Iris pigment epithelial cell (primary cell): ENCODE data around the gene SFT2D2.

Source experiments
- DNase-seq: peaks from one replicate; pipeline ENCODE4 v3.0.0-alpha.2; 2011; ENCODE audit warnings: low read depth

SFT2D2 gene

DNA sequence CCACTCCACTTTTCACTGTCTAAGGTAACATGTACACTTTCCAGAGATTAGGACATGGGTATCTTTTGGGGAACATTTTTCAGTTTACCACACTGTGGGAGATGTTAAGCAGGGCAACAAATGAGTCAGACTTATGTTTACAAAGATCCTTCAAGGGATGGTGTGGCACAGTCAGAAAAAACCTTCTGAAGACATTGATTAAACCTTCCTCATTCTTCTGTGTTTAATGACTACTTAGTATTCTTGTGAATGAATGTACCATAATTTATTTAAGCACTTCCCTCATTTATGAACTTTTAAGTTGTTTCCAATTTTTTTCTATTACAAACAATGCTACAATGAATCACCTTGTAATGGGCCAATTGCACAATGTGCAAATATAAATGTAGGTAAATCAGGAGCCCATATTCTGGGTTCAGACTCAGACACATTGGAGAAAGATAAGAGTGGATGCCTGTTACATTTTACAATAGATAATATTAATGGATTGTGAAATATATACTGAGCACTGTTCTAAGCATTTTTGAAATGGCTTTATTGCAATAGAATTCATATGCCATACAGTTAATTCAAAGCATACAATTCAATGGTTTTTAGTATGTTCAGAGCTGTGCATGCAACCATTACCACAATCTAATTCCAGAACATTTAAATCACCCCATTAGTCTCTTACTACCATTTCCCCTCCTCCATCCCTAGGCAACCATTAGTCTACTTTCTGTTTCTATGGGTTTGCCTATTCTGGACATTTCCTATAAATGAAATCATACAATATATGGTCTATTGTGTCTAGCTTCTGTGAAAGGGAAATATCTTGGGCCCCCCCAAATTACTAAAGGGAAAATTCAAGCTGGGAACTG lies 1.9 kb upstream of the SFT2D2 start:
- no peak for DNase-seq

DNA sequence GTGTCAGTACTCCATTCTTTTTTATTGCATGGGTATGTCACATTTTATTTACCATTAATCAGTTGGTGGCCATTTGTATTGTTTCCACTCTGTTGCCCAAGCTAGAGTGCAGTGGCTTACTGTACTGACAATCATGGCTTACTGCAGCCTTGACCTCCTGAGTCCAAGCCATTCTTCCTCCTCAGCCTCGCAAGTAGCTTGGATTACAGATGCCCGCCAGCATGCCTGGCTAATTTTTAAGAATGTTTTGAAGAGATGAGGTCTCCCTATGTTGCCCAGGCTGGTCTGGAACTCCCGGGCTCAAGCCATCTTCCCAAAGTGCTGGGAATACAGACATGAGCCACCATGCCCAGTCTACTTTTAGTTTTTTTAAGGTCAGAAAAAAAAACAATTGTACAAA lies 813 bp upstream of the SFT2D2 start:
- DNase-seq, result no peak

DNA sequence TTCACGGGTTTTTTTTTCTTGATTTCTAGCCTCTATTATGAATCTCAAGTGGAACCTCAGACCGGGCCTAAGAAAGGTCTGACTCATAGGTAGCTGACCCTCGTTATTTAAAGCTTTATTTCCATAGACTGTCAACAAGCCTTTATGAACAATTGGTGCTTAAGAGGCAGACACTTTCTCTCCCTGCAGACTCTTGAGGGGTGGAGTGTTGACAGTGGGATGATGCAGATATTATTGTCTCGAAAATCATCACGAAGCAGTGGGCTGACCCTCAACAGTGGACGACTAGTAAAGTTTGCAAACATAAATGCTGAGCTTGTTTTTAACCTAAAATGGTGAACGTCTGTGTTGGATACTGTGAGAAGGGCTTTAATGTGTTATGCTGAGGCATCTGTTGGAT lies 1.8 kb downstream of the SFT2D2 start:
- DNase-seq, result peak; percentile 60

GRCh38 chr1:168229893-168230292 lies 4.1 kb downstream of the SFT2D2 start:
- no peak for DNase-seq

DNA sequence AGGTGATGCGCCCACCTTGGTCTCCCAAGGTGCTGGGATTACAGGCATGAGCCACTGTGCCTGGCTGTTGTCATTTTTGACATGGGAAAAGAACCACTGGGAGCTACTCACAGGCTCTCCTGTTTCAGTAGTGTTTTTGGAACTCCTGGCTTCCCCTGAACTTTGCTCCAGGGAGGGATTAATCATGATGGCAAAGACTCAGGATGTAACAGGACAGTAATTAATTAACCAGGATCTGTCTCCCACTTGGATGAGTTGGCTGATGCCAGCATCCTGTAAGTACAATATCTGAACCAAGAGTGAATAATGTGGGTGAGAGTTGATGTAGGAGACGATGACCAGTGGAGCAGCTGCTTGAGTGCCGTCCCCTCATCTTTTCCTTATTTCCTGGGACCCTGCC lies 4.9 kb downstream of the SFT2D2 start:
- no peak for DNase-seq

- DNase-seq, result peak; percentile 60
These were observed 9.2 kb downstream of the SFT2D2 start for GRCh38 chr1:168234846-168235547.

GRCh38 chr1:168235548-168235885 lies 9.7 kb downstream of the SFT2D2 start:
- peak; percentile 36 for DNase-seq

GRCh38 chr1:168235937-168236336 lies 10.1 kb downstream of the SFT2D2 start:
- no peak for DNase-seq

DNA sequence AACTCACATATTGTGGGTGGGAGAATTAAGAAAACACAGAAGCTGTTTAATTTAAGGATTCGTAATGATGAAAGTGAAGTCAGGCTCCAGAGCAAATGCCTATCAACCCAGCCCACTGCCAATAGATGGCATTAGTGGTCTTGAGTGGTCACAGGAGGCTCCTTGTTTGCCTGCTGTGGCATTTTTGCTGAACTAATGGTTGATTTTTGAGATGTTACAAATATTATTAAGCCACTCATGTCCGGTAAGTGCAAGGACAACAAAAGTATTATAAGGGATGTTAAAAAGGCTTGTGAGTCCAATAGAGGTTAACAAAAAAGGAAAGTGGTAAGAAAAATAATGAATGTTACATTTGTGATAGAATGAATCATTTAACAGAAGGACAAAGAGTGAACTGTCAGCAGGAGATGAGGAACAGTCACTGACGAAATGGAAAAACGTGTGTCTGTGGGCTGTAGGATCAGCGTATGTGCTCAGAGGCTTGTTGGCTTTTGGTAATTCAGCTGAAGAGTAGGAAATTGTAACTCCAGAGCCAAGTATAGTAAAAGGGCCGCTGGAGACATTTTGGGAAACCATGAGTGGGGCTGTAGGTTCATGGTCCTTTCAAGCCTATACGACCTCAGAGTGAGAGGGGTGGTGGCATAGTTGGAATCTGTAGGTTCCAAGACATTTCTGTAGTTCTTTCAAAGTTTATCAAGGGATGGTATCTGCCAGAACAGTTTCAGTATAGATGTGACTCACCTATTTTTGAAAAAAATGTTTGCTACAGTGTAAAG lies 11.2 kb downstream of the SFT2D2 start:
- DNase-seq, result no peak

DNA sequence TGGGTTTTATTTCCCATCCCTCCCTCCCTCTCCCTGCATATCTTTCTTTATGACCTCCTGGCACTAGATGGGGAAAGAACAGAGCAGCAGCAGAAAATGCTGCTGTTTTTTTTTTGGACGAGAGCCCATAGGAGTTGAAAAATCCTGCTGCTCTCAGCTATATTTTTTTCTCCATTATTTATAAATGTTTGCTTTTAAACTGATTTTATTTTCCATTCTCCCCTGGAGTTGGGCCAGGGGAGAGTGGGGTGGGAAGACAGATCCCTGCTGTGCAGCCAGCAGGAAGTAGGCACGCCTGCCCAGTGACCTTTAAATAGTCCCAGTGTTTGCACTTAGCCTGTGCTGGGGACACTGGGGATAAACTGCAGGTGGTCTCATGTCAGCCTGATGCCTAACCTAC lies 17.4 kb downstream of the SFT2D2 start:
- no peak for DNase-seq

DNA sequence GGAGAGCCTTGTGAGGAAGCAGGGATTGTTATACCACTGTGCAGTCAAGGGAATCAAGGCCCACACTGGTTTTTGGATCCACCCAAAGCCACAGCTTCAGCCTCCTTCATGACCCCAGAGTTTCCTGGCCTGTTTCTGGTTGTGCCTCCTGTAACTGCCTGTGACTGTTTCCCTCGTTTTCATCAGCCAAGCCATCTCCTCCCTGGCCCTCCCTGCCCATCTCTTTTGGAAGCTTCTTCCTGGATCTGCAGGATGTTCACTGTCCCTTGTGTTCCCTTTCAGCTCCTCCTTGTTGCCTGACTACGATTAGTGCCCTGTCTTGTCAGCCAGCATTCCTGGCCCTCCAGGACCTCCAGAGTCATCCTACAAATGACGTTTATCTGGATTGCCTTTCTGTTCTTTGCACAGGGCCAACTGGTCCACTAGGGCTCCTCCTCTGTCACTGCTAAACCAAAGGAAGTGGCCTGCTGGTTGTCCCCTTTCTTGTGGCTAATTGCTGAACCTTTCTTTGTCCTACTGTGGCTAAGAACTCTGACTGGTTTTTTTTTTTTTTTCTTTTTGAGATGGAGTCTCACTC lies 17.9 kb downstream of the SFT2D2 start:
- DNase-seq, result no peak

DNA sequence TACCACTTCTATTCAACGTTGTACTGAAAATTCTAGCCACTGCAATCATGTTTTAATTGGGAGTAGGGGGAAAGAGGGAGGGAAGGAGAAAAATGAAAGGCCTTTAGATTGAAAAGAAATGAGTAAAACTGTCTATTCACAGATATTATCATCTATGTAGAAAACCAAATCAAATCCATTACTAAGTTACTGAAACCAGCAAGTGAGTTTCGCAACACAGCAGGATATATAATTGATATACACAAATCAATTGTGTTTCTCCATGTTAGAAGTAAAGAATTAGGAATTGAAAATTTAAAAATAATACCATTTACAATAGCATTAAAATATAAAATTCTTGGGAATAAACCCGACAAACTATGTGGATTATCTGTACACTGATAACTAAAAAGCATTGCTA lies 19.2 kb downstream of the SFT2D2 start:
- no peak for DNase-seq

- DNase-seq, result no peak
These were observed 20.7 kb downstream of the SFT2D2 start for GRCh38 chr1:168246506-168246905.

- no peak for DNase-seq
These were observed 26.5 kb downstream of the SFT2D2 start for GRCh38 chr1:168252204-168252733.

DNA sequence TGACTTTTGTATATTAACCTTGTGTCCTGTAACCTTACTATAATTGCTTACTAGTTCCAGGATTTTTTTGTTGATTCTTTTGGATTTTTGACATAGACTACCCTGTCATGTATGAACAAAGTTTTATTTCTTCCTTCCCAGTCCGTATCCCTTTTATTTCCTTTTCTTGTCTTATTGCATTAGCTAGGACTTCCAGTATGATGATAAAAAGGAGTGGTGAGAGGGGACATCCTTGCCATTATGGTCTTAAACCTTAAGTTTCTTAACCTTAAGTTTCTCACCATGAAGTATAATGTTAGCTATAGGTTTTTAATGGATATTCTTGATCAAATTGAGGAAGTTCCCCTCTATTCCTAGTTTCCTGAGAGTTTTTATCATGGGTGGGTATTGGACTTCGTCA lies 30.4 kb downstream of the SFT2D2 start:
- no peak for DNase-seq

GRCh38 chr1:168257397-168257796 lies 31.6 kb downstream of the SFT2D2 start:
- no peak for DNase-seq

DNA sequence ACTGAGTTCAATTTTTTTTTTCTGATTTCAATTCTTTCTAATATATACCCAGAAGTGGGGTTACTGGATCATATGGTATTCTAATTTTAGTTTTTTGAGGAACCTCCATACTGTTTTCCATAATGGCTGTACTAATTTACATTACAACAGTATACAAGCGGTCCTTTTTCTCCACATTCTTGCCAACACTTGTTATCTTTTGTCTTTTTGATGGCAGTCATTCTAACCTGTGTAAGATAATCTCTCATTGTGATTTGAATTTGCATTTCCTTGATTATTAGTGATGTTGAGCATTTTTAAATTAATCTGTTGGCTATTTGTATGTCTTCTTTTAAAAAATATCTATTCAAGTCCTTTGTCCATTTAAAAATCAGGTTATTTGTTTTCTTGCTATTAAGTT lies 33.8 kb downstream of the SFT2D2 start:
- DNase-seq, result no peak

- DNase-seq, result no peak
These were observed 34.6 kb downstream of the SFT2D2 start for GRCh38 chr1:168260393-168260792.

DNA sequence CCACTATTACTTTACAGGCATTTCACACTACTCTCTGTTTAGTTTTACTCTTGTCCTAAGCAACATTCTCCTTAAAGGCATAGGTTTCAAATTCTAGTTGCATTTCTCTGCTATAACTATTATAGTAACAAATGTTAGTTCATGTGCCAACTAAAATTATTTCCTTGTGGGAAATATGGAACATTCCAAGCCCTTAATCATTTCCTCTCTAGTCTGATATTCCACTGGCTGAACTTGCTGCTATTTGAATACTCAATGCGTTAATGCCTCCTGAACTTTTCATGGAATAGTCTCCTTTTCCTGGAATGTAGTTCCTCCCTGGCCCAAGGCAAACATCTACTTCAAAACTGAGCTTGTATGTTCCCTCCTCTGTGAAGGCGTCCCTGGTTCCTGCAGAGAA lies 35.6 kb downstream of the SFT2D2 start:
- DNase-seq, result peak; percentile 55

- DNase-seq, result no peak
These were observed 37.3 kb downstream of the SFT2D2 start for GRCh38 chr1:168263130-168263529.

GRCh38 chr1:168264296-168264695 lies 38.5 kb downstream of the SFT2D2 start:
- DNase-seq, result no peak

GRCh38 chr1:168265596-168265995 lies 39.8 kb downstream of the SFT2D2 start:
- no peak for DNase-seq
